HG02571 (cell line): ENCODE data around the gene NCS1.

ENCODE experiments used
- ATAC-seq: cut with Tn5 transposase; IDR thresholded peaks from one replicate; pipeline ENCODE4 v1.9.1; 2021; ENCODE audit warnings: mild to moderate bottlenecking, moderate library complexity; ENCODE audit not compliant: unreplicated experiment

The NCS1 gene

GRCh38 chr9:130284690-130285089 is 112.5 kb downstream of the NCS1 start:
- no peak for ATAC-seq

GRCh38 chr9:130285271-130285670 is 113.1 kb downstream of the NCS1 start:
- no peak for ATAC-seq

GRCh38 chr9:130286072-130286770 is 114.0 kb downstream of the NCS1 start:
- no peak for ATAC-seq
